ENCODE results near the gene MR1.

GRCh38 chr1:181075766-181076350, 42.1 kb downstream of the MR1 start:
- TF ChIP-seq POLR2AphosphoS5 (IDR thresholded peaks at IDR 0.05) (no peak), CTCF (IDR thresholded peaks at IDR 0.05) (no peak)
